ENCODE measurements around the gene IZUMO3. TPM values are rescaled to one million over a fixed set of nuclear protein-coding genes. Genes with fewer than 3 reads are reported as not detected.

The IZUMO3 gene, protein sequence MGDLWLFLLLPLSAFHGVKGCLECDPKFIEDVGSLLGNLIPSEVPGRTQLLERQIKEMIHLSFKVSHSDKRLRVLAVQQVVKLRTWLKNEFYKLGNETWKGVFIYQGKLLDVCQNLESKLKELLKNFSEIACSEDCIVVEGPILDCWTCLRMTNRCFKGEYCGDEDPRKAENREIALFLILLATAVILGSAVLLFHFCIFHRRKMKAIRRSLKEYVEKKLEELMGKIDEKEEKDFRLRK
- total RNA-seq = not detected in 2 replicates

DNA sequence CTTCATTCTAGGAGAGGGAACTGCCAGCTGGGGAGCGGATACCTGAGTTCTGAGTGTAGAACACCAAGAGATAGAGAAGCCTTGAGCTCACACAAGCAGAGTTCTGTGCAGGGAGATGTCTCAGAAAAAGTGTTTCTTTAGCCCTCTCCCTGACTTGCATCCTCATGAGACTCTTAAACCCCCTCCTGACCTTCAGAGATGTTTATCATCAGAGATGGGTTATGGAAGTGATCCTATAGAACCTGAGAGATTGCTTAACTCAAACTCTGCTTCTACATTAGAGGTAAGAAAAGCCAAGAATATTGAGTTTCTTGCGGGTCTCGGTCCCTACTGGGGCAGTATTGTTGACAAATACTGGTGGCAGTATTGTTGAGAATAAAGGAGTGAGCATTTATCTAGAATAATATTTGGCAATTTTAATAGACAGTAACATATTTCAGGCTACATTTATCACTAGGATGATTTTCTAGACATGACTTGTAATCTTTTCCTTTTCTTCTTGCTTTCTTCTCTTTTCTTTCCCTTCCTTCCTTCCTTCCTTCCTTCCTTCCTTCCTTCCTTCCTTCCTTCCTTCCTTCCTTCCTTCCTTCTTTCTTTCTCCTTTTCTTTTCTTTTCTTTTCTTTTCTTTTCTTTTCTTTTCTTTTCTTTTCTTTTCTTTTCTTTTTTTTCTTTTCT, at the start of gene IZUMO3:
TSS of gene IZUMO3 (minus strand) at position 51 of the 676 bp plus-strand sequence. CDS start 248 bp downstream, outside the sequence.

Measured in myometrial cell (primary cell).